HepG2 (cell line): ENCODE data around the gene SRCAP. TPM values are rescaled to one million over a fixed set of nuclear protein-coding genes. Genes with fewer than 3 reads are reported as not detected.

Experiments
- BHLHE40 ChIP-seq: IDR thresholded peaks from 2 replicates; pipeline ENCODE4 v1.6.1; 2011; ENCODE audit warnings: low read length, improper control_type of control experiment
- ELF1 ChIP-seq: sonication (generic); formaldehyde crosslinking; IDR thresholded peaks from 2 replicates; pipeline ENCODE4 v1.4.0; 2020; ENCODE audit warnings: missing genetic modification reagents
- HCFC1 ChIP-seq: fragments of 150-350 bp; IDR thresholded peaks from 2 replicates; pipeline ENCODE4 v1.6.1; 2014; ENCODE audit warnings: low read depth, low read length
- RAD21 ChIP-seq: fragments of 450-650 bp; formaldehyde crosslinking; IDR thresholded peaks from 2 replicates; pipeline ENCODE4 v1.5.0; 2020; ENCODE audit warnings: mild to moderate bottlenecking
- RFXAP ChIP-seq: sonication (generic); formaldehyde crosslinking; IDR thresholded peaks from 2 replicates; pipeline ENCODE4 v1.4.0; 2020; ENCODE audit warnings: missing genetic modification reagents, borderline replicate concordance
- TBL1XR1 ChIP-seq: fragments of 150-350 bp; IDR thresholded peaks from 2 replicates; pipeline ENCODE4 v1.6.1; 2014; ENCODE audit warnings: borderline replicate concordance, low read length; ENCODE audit not compliant: partially characterized antibody
- TEAD2 ChIP-seq: sonication (generic); formaldehyde crosslinking; IDR thresholded peaks from 2 replicates; pipeline ENCODE4 v1.9.0; 2021; ENCODE audit warnings: missing genetic modification reagents
- ZNF205 ChIP-seq: IDR thresholded peaks from 2 replicates; pipeline ENCODE4 v1.6.1; 2018; ENCODE audit warnings: missing biosample characterization, missing genetic modification reagents
- ZNF543 ChIP-seq: sonication (generic); formaldehyde crosslinking; IDR thresholded peaks from 2 replicates; pipeline ENCODE4 v1.4.0; 2020; ENCODE audit warnings: mild to moderate bottlenecking, missing genetic modification reagents
- ZNF780A ChIP-seq: sonication (generic); formaldehyde crosslinking; IDR thresholded peaks from 2 replicates; pipeline ENCODE4 v1.8.0; 2022; ENCODE audit warnings: mild to moderate bottlenecking, missing genetic modification reagents, moderate library complexity
- polyA plus RNA-seq, 8 experiments: library from polyadenylated mRNA; depleted of rRNA in 3 of 8; stranded (reverse) in 7 of 8; unstranded in 1 of 8; fragments of >200 nt; fragmentation: Illumina TruSeq in 4 of 8; extraction: Trizol in 4 of 8; gene quantifications; 2 replicates each; pipeline versions ENCODE4 v1.2.1 to v1.2.3, GENCODE V29; 2011 to 2016; ENCODE audit warnings: low read depth in 4 of 8, missing spikeins in 1 of 8, mixed read lengths in 1 of 8; ENCODE audit not compliant: insufficient read depth in 1 of 8
- total RNA-seq, 5 experiments: library from RNA; depleted of rRNA; stranded (reverse); fragments of >200 nt; fragmentation: Illumina TruSeq; extraction: Trizol; gene quantifications; 2 replicates each; pipeline ENCODE4 v1.2.3, GENCODE V29; 2016; ENCODE audit warnings: low read depth in 1 of 5
- TF ChIP-seq, protein P1 (sequence below): sonication (generic); formaldehyde crosslinking; IDR thresholded peaks from 2 replicates; pipeline ENCODE4 v1.5.0; 2020; ENCODE audit warnings: missing genetic modification reagents, mild to moderate bottlenecking, borderline replicate concordance
- TF ChIP-seq, protein P2 (sequence below): sonication (generic); formaldehyde crosslinking; IDR thresholded peaks from 2 replicates; pipeline ENCODE4 v1.5.0; 2020; ENCODE audit warnings: mild to moderate bottlenecking, missing genetic modification reagents, moderate library complexity
- TF ChIP-seq, protein P3 (sequence below): sonication (generic); formaldehyde crosslinking; IDR thresholded peaks from 2 replicates; pipeline ENCODE4 v1.5.1; 2020; ENCODE audit warnings: mild to moderate bottlenecking, missing genetic modification reagents, borderline replicate concordance

Gene SRCAP
- total and polyA plus RNA-seq, 2 of the 13 experiments (the other 11 are each of a cell fraction or from before 2014, with no cell fraction given): 4.9 to 9.0 TPM

DNA sequence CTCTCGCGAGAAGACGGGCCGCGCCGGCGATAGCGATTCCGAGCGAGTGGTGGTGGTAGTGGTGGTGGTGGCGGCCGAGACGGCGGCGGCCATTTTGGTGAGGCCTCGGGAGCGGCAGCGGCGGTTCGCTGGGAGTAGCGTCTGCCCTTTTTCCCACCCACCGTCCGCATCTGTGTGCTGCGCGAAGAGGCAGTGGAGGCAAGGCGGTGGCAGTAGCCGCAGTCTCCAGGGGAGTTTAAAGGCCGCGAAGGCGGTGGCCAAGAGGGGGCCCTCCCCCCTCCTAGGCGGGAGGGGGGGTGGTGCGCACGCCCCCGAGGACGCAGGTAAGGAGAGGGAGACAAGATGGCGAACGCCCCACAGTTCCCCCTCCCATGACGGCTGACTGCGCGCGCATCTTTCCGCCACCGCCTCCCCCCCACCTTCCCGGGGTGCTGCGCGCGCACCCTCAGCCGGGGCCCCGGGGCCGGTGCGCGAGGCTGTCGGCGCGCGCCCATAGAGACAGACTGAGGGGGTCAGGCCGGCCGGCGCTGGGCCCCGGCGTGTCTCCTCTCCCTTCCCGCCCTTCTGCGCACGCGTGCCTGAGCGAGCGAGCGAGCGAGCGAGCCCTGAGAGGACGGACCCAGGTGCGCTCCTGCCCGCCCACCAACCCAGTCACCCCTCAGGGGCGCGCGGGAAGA lies 694 bp upstream of the SRCAP start (continued):
- TF ChIP-seq, protein P1, sequence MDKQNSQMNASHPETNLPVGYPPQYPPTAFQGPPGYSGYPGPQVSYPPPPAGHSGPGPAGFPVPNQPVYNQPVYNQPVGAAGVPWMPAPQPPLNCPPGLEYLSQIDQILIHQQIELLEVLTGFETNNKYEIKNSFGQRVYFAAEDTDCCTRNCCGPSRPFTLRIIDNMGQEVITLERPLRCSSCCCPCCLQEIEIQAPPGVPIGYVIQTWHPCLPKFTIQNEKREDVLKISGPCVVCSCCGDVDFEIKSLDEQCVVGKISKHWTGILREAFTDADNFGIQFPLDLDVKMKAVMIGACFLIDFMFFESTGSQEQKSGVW (CRISPR knock-in tag): no peak
- TF ChIP-seq BHLHE40: no peak
- no peak for TF ChIP-seq TEAD2
- TF ChIP-seq ZNF780A (CRISPR knock-in tag): peak; percentile 74
- peak; percentile 74 for TF ChIP-seq RAD21 (CRISPR knock-in tag)
- TF ChIP-seq, protein P2, sequence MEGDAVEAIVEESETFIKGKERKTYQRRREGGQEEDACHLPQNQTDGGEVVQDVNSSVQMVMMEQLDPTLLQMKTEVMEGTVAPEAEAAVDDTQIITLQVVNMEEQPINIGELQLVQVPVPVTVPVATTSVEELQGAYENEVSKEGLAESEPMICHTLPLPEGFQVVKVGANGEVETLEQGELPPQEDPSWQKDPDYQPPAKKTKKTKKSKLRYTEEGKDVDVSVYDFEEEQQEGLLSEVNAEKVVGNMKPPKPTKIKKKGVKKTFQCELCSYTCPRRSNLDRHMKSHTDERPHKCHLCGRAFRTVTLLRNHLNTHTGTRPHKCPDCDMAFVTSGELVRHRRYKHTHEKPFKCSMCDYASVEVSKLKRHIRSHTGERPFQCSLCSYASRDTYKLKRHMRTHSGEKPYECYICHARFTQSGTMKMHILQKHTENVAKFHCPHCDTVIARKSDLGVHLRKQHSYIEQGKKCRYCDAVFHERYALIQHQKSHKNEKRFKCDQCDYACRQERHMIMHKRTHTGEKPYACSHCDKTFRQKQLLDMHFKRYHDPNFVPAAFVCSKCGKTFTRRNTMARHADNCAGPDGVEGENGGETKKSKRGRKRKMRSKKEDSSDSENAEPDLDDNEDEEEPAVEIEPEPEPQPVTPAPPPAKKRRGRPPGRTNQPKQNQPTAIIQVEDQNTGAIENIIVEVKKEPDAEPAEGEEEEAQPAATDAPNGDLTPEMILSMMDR (CRISPR knock-in tag): peak; percentile 48
- peak; percentile 95 for TF ChIP-seq ZNF205
- TF ChIP-seq ZNF543 (CRISPR knock-in tag): peak; percentile 97
- peak; percentile 63 for TF ChIP-seq TBL1XR1
- no peak for TF ChIP-seq HCFC1
- TF ChIP-seq, protein P3, sequence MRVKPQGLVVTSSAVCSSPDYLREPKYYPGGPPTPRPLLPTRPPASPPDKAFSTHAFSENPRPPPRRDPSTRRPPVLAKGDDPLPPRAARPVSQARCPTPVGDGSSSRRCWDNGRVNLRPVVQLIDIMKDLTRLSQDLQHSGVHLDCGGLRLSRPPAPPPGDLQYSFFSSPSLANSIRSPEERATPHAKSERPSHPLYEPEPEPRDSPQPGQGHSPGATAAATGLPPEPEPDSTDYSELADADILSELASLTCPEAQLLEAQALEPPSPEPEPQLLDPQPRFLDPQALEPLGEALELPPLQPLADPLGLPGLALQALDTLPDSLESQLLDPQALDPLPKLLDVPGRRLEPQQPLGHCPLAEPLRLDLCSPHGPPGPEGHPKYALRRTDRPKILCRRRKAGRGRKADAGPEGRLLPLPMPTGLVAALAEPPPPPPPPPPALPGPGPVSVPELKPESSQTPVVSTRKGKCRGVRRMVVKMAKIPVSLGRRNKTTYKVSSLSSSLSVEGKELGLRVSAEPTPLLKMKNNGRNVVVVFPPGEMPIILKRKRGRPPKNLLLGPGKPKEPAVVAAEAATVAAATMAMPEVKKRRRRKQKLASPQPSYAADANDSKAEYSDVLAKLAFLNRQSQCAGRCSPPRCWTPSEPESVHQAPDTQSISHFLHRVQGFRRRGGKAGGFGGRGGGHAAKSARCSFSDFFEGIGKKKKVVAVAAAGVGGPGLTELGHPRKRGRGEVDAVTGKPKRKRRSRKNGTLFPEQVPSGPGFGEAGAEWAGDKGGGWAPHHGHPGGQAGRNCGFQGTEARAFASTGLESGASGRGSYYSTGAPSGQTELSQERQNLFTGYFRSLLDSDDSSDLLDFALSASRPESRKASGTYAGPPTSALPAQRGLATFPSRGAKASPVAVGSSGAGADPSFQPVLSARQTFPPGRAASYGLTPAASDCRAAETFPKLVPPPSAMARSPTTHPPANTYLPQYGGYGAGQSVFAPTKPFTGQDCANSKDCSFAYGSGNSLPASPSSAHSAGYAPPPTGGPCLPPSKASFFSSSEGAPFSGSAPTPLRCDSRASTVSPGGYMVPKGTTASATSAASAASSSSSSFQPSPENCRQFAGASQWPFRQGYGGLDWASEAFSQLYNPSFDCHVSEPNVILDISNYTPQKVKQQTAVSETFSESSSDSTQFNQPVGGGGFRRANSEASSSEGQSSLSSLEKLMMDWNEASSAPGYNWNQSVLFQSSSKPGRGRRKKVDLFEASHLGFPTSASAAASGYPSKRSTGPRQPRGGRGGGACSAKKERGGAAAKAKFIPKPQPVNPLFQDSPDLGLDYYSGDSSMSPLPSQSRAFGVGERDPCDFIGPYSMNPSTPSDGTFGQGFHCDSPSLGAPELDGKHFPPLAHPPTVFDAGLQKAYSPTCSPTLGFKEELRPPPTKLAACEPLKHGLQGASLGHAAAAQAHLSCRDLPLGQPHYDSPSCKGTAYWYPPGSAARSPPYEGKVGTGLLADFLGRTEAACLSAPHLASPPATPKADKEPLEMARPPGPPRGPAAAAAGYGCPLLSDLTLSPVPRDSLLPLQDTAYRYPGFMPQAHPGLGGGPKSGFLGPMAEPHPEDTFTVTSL (CRISPR knock-in tag): 0 out of 2 replicates have a peak, but pooled peaks have one; percentile 9
- peak; percentile 83; the same call in 1 of the 2 replicates for TF ChIP-seq RFXAP
- TF ChIP-seq ELF1 (CRISPR knock-in tag): peak; percentile 87
